ENCODE measurements around the gene IGDCC3. TPM values are rescaled to one million over a fixed set of nuclear protein-coding genes. Genes with fewer than 3 reads are reported as not detected.

IGDCC3 gene
- total RNA-seq, 1 experiment from 2014 or later, result 0.32 TPM

- DNase-seq (ENCODE audit: low spot score), result peak; percentile 51
- ChIA-PET POLR2A (ENCODE audit: low non-redundant PET) (no interaction called here), CTCF (no interaction called here)
- intact Hi-C loops (cut with micrococcal nuclease; ENCODE audit: unreplicated experiment), result no loop called here
- no peaks in the 10 kb centered on the region for H3K9me3 ChIP-seq (ENCODE audit: low read depth, low read length, poor library complexity, severe bottlenecking)
- no peak overlapping the region for H3K27ac ChIP-seq (ENCODE audit: low read depth, low read length, poor library complexity, severe bottlenecking)
- no peaks in the 10 kb centered on the region for H3K27me3 ChIP-seq (replicated peaks; ENCODE audit: insufficient read depth, low read depth, low read length, poor library complexity)
- peaks cover 18% of the 10 kb centered on the region for H3K4me1 ChIP-seq (ENCODE audit: insufficient read depth, low read length, poor library complexity, severe bottlenecking)
- H3K36me3 ChIP-seq (ENCODE audit: insufficient read depth, low read length, poor library complexity, severe bottlenecking), result no peaks in the 10 kb centered on the region
- no peak overlapping the region for H3K4me3 ChIP-seq (ENCODE audit: low read depth, low read length, poor library complexity, severe bottlenecking)
- no TSS peak for BruUV-seq (replicated peaks)
- TF ChIP-seq, protein P1, sequence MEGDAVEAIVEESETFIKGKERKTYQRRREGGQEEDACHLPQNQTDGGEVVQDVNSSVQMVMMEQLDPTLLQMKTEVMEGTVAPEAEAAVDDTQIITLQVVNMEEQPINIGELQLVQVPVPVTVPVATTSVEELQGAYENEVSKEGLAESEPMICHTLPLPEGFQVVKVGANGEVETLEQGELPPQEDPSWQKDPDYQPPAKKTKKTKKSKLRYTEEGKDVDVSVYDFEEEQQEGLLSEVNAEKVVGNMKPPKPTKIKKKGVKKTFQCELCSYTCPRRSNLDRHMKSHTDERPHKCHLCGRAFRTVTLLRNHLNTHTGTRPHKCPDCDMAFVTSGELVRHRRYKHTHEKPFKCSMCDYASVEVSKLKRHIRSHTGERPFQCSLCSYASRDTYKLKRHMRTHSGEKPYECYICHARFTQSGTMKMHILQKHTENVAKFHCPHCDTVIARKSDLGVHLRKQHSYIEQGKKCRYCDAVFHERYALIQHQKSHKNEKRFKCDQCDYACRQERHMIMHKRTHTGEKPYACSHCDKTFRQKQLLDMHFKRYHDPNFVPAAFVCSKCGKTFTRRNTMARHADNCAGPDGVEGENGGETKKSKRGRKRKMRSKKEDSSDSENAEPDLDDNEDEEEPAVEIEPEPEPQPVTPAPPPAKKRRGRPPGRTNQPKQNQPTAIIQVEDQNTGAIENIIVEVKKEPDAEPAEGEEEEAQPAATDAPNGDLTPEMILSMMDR (conservative IDR thresholded peaks at IDR 0.05; ENCODE audit: low read depth, low read length), result no peak
- TF ChIP-seq EZH2 (IDR thresholded peaks at IDR 0.05; ENCODE audit: borderline replicate concordance, low read depth, low read length, poor library complexity, severe bottlenecking), result no peak
Observed at GRCh38 chr15:65423976-65424679, 46.3 kb upstream of the IGDCC3 start.

- no peak for DNase-seq (ENCODE audit: low spot score)
Observed at GRCh38 chr15:65423150-65423975, 45.6 kb upstream of the IGDCC3 start.

More at GRCh38 chr15:65423150-65423975, 45.6 kb upstream of the IGDCC3 start:
- Histone ChIP-seq H3K4me3 (ENCODE audit: low read depth, low read length, poor library complexity, severe bottlenecking) (peak overlapping the region; percentile 33), H3K27ac (ENCODE audit: low read depth, low read length, poor library complexity, severe bottlenecking) (no peak overlapping the region), H3K4me1 (ENCODE audit: insufficient read depth, low read length, poor library complexity, severe bottlenecking) (peaks cover 18% of the 10 kb centered on the region), H3K27me3 (replicated peaks; ENCODE audit: insufficient read depth, low read depth, low read length, poor library complexity) (no peaks in the 10 kb centered on the region), H3K36me3 (ENCODE audit: insufficient read depth, low read length, poor library complexity, severe bottlenecking) (no peaks in the 10 kb centered on the region), H3K9me3 (ENCODE audit: low read depth, low read length, poor library complexity, severe bottlenecking) (no peaks in the 10 kb centered on the region)
- ChIA-PET POLR2A (ENCODE audit: low non-redundant PET) (no interaction called here), CTCF (no interaction called here)
- no TSS peak for BruUV-seq (replicated peaks)
- TF ChIP-seq, protein P1 (conservative IDR thresholded peaks at IDR 0.05; ENCODE audit: low read depth, low read length), result no peak
- TF ChIP-seq EZH2 (IDR thresholded peaks at IDR 0.05; ENCODE audit: borderline replicate concordance, low read depth, low read length, poor library complexity, severe bottlenecking), result no peak
- intact Hi-C loops (cut with micrococcal nuclease; ENCODE audit: unreplicated experiment), result no loop called here

Data from A673 (cell line).